K562 (cell line): Measurements from ENCODE around the gene ACSL6. TPM values are rescaled to one million over a fixed set of nuclear protein-coding genes. Genes with fewer than 3 reads are reported as not detected.

Source experiments
- ATAC-seq: fragments of 200-7000 bp; cut with Tn5 transposase; 3 replicates; pipeline ENCODE4 v1.9.1; 2020; ENCODE audit warnings: moderate library complexity
- BruUV-seq: library from RNA; stranded (reverse); fragments of 400-500 nt; replicated peaks from 2 replicates; lab custom pipeline; 2021; lab: Mats Ljungman, UMichigan
- CTCF ChIA-PET: fragments of 300-600 bp; formaldehyde crosslinking; extraction: SDS; loops from one replicate; lab custom pipeline; 2021; ENCODE audit warnings: low intra/inter-chr PET ratio; lab: Yijun Ruan, JAX
- POLR2A ChIA-PET: fragments of 300-600, 350-650 bp; sonication (Branson Sonifier 250); formaldehyde crosslinking; extraction: SDS; loops from one replicate; lab custom pipeline; 2021; ENCODE audit warnings: antibody characterized with exemption, inconsistent platforms; lab: Yijun Ruan, JAX
- DNase-seq, 4 experiments: peaks; one replicate each; pipeline versions ENCODE4 v3.0.0 to v3.0.0-alpha.2; 2011 to 2018; ENCODE audit warnings: low spot score in 3 of 4, mixed read lengths in 3 of 4; ENCODE audit errors: extremely low read depth in 1 of 4
- FAIRE-seq: peaks from 2 replicates; lab custom pipeline; 2011; peaks lifted over from hg19 to GRCh38; lab: Jason Lieb, UNC
- H2AFZ ChIP-seq: 2 replicates; pipeline ENCODE4 v1.6.0; 2011; ENCODE audit warnings: low read depth, low read length, control low read depth, inconsistent platforms
- H3K27ac ChIP-seq: fragments of 200-600 bp; 3 replicates; pipeline ENCODE4 v1.8.0; 2011; ENCODE audit warnings: low read depth, mild to moderate bottlenecking, control low read depth, inconsistent platforms, low read length, moderate library complexity, mixed read lengths; ENCODE audit errors: extremely low read depth
- H3K27me3 ChIP-seq, 2 experiments: fragments of 300-600 bp in 1 of 2; 2 replicates in 1 of 2; 3 replicates in 1 of 2; pipeline versions ENCODE4 v1.6.0 to v1.8.0; 2011; ENCODE audit warnings: inconsistent platforms in 2 of 2, low read length in 2 of 2, mild to moderate bottlenecking in 1 of 2, mixed read lengths in 1 of 2, moderate library complexity in 1 of 2; ENCODE audit not compliant: control insufficient read depth in 2 of 2, insufficient read depth in 2 of 2
- H3K36me3 ChIP-seq: fragments of 300-600 bp; 3 replicates; pipeline ENCODE4 v1.8.0; 2011; ENCODE audit warnings: mild to moderate bottlenecking, low read length, inconsistent platforms; ENCODE audit not compliant: control insufficient read depth, insufficient read depth
- H3K4me1 ChIP-seq, 2 experiments: fragments of 200-600 bp in 1 of 2; replicated peaks in 1 of 2; 2 replicates in 1 of 2; 3 replicates in 1 of 2; pipeline versions ENCODE4 v1.5.1 to v1.8.0; 2011; ENCODE audit warnings: inconsistent platforms in 2 of 2, low read length in 2 of 2, mild to moderate bottlenecking in 1 of 2, mixed read lengths in 1 of 2, moderate library complexity in 1 of 2; ENCODE audit not compliant: control insufficient read depth in 2 of 2, insufficient read depth in 2 of 2
- H3K4me2 ChIP-seq: 2 replicates; pipeline ENCODE4 v1.6.1; 2011; ENCODE audit warnings: low read length, control low read depth, inconsistent platforms, mixed read lengths; ENCODE audit not compliant: insufficient read depth
- H3K4me3 ChIP-seq: fragments of 200-600 bp; sonication (generic), shearing (Covaris generic); 2 replicates; pipeline ENCODE4 v1.5.1; 2016; ENCODE audit warnings: control low read depth, inconsistent platforms
- H3K79me2 ChIP-seq: fragments of 200-600 bp; 3 replicates; pipeline ENCODE4 v1.8.0; 2011; ENCODE audit warnings: low read length, inconsistent platforms; ENCODE audit not compliant: control insufficient read depth, insufficient read depth
- H3K9ac ChIP-seq, 2 experiments: 2 replicates each; pipeline versions ENCODE4 v1.6.0 to v1.6.1; 2011; ENCODE audit warnings: low read depth in 2 of 2, low read length in 2 of 2, control low read depth in 1 of 2, inconsistent platforms in 1 of 2, mild to moderate bottlenecking in 1 of 2, mixed read lengths in 1 of 2; ENCODE audit not compliant: insufficient read depth in 1 of 2
- H3K9me1 ChIP-seq: one replicate; pipeline ENCODE4 v1.6.0; 2011; ENCODE audit warnings: inconsistent platforms, mild to moderate bottlenecking, low read length, moderate library complexity; ENCODE audit not compliant: control insufficient read depth, insufficient read depth
- H3K9me3 ChIP-seq: replicated peaks from 2 replicates; pipeline ENCODE4 v1.5.1; 2011; ENCODE audit warnings: low read depth, low read length, inconsistent platforms; ENCODE audit not compliant: control insufficient read depth, insufficient read depth
- H4K20me1 ChIP-seq: replicated peaks from 2 replicates; pipeline ENCODE4 v1.6.1; 2011; ENCODE audit warnings: low read length, inconsistent platforms, mixed read lengths; ENCODE audit not compliant: control insufficient read depth, insufficient read depth
- FOXJ2 ChIP-seq: fragments of 200-800 bp; sonication (Bioruptor generic); IDR thresholded peaks from 2 replicates; pipeline ENCODE4 v1.6.1; 2016; ENCODE audit warnings: missing genetic modification characterization, missing compliant biosample characterization
- FOXM1 ChIP-seq, 2 experiments: fragments of 450-650 bp in 1 of 2; sonication (generic) in 1 of 2; formaldehyde crosslinking in 1 of 2; IDR thresholded peaks; 2 replicates each; pipeline versions ENCODE4 v1.6.1 to v1.9.0; 2017 to 2022; ENCODE audit warnings: low read depth in 2 of 2, mild to moderate bottlenecking in 2 of 2, missing genetic modification reagents in 1 of 2, moderate library complexity in 1 of 2
- HMG20A ChIP-seq: fragments of 450-650 bp; formaldehyde crosslinking; conservative IDR thresholded peaks from 2 replicates; pipeline ENCODE4 v1.4.0; 2020; ENCODE audit warnings: mild to moderate bottlenecking, mixed read lengths
- OTX1 ChIP-seq: fragments of 450-650 bp; formaldehyde crosslinking; IDR thresholded peaks from 2 replicates; pipeline ENCODE4 v1.4.0; 2022; ENCODE audit warnings: mild to moderate bottlenecking
- PHB ChIP-seq: fragments of 250-450 bp; sonication (Bioruptor Pico); IDR thresholded peaks from 2 replicates; pipeline ENCODE4 v1.5.0; 2021
- PHF8 ChIP-seq: fragments of 200-600 bp; sonication (generic); IDR thresholded peaks from 2 replicates; pipeline ENCODE4 v1.6.1; 2012; ENCODE audit warnings: mixed run types, mild to moderate bottlenecking, inconsistent platforms, low read length, moderate library complexity, borderline replicate concordance
- POLR2H ChIP-seq: IDR thresholded peaks from 2 replicates; pipeline ENCODE4 v1.6.1; 2016; ENCODE audit warnings: missing genetic modification characterization, low read depth, mild to moderate bottlenecking, control low read depth, missing compliant biosample characterization, moderate library complexity
- SMARCA5 ChIP-seq: fragments of 450-650 bp; IDR thresholded peaks from 2 replicates; pipeline ENCODE4 v1.6.1; 2016
- TAF15 ChIP-seq: fragments of 200-400 bp; formaldehyde crosslinking; IDR thresholded peaks from 2 replicates; pipeline ENCODE4 v1.6.1; 2017; ENCODE audit warnings: mild to moderate bottlenecking, low read depth, low read length, moderate library complexity
- ZNF143 ChIP-seq: sonication (generic); formaldehyde crosslinking; IDR thresholded peaks from 2 replicates; pipeline ENCODE4 v1.9.0; 2022; ENCODE audit warnings: mild to moderate bottlenecking, missing genetic modification reagents
- in situ Hi-C: fragments of 300-500 bp; cut with MboI; formaldehyde crosslinking; loops from 4 replicates; pipeline ENCODE4 v1.15.0; 2018; ENCODE audit warnings: inconsistent platforms, mixed read lengths
- intact Hi-C: fragments of 100-400 bp; cut with micrococcal nuclease; formaldehyde crosslinking; loops from 2 replicates; pipeline ENCODE4 v1.14.2; 2022
- polyA plus RNA-seq, 8 experiments: library from polyadenylated mRNA; depleted of rRNA in 4 of 8; stranded (reverse) in 5 of 8; unstranded in 3 of 8; fragments of >200 nt; fragmentation: Nextera tagmentation in 2 of 8; fragmentation: Illumina TruSeq in 1 of 8; extraction: Ambion mirVana in 2 of 8; extraction: Trizol in 1 of 8; gene quantifications; 2 replicates each; pipeline versions ENCODE4 v1.2.1 to v1.2.3, GENCODE V29; 2011 to 2014; ENCODE audit warnings: inconsistent platforms in 1 of 8, missing spikeins in 1 of 8
- total RNA-seq, 7 experiments: library from RNA; depleted of rRNA in 6 of 7; stranded (reverse); fragments of >200 nt in 6 of 7; fragmentation: Illumina TruSeq in 2 of 7; extraction: Trizol in 2 of 7; gene quantifications; 2 replicates each; pipeline versions ENCODE4 v1.2.1 to v1.2.3, GENCODE V29; 2011 to 2021; ENCODE audit warnings: low replicate concordance in 1 of 7
- TF ChIP-seq, protein P1 (sequence below): fragments of 450-650 bp; IDR thresholded peaks from 2 replicates; pipeline ENCODE4 v1.6.1; 2017; ENCODE audit warnings: antibody characterized with exemption
- TF ChIP-seq, protein P2 (sequence below): fragments of 250-450 bp; sonication (Bioruptor Pico); IDR thresholded peaks from 2 replicates; pipeline ENCODE4 v1.5.0; 2020; ENCODE audit warnings: mild to moderate bottlenecking, borderline replicate concordance
- TF ChIP-seq, protein P3 (sequence below), 2 experiments: fragments of 150-350 bp in 1 of 2; IDR thresholded peaks; 2 replicates each; pipeline ENCODE4 v1.6.1; 2012 to 2016; ENCODE audit warnings: low read depth in 2 of 2, low read length in 2 of 2, mild to moderate bottlenecking in 1 of 2, moderate library complexity in 1 of 2

Gene ACSL6
- total and polyA plus RNA-seq, 9 of the 15 experiments (the other 6 are each of a cell fraction or from before 2014, with no cell fraction given): 0.50 to 1.5 (median 0.69) TPM

DNA sequence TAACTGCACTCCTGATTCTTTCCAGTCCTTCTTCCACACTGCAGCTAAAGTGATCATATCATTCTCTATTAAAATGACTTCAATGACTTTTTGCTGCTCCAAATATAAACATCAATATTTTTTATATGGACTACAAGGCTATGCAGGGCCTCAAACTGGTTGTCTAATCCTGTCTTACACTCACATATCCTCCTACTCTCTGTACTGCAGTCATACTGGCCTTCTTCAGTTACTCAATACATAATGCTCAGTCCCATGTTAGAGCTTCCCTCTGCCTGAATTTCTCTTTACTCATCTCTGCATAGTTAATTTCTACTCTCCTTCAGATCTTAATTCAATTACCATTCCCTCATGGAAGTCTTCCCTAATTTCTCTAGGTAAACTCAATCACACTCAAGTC is 69.4 kb downstream of the ACSL6 start:
- no peaks in the 10 kb centered on the region for H4K20me1 ChIP-seq
- ChIA-PET CTCF (no interaction called here), POLR2A (no interaction called here)
- H3K9ac ChIP-seq: no peak overlapping the region
- intact Hi-C loops (no loop called here), in situ Hi-C loops (no loop called here)
- H3K36me3 ChIP-seq: no peaks in the 10 kb centered on the region
- no peaks in the 10 kb centered on the region for H3K9me1 ChIP-seq
- H2AFZ ChIP-seq: no peak overlapping the region
- no peak for FAIRE-seq
- no peak overlapping the region for H3K27ac ChIP-seq
- H3K4me2 ChIP-seq: no peak overlapping the region
- H3K4me1 ChIP-seq: peaks cover 0 to 8% of the 10 kb centered on the region in 2 experiments; a peak in 1 of 5 replicates
- BruUV-seq: no TSS peak
- H3K27me3 ChIP-seq: no peaks in the 10 kb centered on the region
- H3K79me2 ChIP-seq: no peaks in the 10 kb centered on the region
- DNase-seq: no peak
- no peak overlapping the region for H3K4me3 ChIP-seq
- ATAC-seq: no peak
- no peaks in the 10 kb centered on the region for H3K9me3 ChIP-seq
- TF ChIP-seq OTX1: no peak
- no peak for TF ChIP-seq SMARCA5
- no peak for TF ChIP-seq ZNF143 (CRISPR knock-in tag)
- TF ChIP-seq, protein P1, sequence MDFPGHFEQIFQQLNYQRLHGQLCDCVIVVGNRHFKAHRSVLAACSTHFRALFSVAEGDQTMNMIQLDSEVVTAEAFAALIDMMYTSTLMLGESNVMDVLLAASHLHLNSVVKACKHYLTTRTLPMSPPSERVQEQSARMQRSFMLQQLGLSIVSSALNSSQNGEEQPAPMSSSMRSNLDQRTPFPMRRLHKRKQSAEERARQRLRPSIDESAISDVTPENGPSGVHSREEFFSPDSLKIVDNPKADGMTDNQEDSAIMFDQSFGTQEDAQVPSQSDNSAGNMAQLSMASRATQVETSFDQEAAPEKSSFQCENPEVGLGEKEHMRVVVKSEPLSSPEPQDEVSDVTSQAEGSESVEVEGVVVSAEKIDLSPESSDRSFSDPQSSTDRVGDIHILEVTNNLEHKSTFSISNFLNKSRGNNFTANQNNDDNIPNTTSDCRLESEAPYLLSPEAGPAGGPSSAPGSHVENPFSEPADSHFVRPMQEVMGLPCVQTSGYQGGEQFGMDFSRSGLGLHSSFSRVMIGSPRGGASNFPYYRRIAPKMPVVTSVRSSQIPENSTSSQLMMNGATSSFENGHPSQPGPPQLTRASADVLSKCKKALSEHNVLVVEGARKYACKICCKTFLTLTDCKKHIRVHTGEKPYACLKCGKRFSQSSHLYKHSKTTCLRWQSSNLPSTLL: no peak
- TF ChIP-seq PHB: no peak
- TF ChIP-seq TAF15: no peak
- TF ChIP-seq FOXJ2 (tag): no peak
- TF ChIP-seq, protein P2, sequence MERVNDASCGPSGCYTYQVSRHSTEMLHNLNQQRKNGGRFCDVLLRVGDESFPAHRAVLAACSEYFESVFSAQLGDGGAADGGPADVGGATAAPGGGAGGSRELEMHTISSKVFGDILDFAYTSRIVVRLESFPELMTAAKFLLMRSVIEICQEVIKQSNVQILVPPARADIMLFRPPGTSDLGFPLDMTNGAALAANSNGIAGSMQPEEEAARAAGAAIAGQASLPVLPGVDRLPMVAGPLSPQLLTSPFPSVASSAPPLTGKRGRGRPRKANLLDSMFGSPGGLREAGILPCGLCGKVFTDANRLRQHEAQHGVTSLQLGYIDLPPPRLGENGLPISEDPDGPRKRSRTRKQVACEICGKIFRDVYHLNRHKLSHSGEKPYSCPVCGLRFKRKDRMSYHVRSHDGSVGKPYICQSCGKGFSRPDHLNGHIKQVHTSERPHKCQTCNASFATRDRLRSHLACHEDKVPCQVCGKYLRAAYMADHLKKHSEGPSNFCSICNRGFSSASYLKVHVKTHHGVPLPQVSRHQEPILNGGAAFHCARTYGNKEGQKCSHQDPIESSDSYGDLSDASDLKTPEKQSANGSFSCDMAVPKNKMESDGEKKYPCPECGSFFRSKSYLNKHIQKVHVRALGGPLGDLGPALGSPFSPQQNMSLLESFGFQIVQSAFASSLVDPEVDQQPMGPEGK: no peak
- TF ChIP-seq FOXM1 (IDR thresholded peaks at IDR 0.05; ENCODE audit: low read depth): no peak
- no peak for TF ChIP-seq FOXM1 (CRISPR knock-in tag; IDR thresholded peaks at IDR 0.05; ENCODE audit: low read depth)
- TF ChIP-seq HMG20A (CRISPR knock-in tag): no peak
- TF ChIP-seq, protein P3, sequence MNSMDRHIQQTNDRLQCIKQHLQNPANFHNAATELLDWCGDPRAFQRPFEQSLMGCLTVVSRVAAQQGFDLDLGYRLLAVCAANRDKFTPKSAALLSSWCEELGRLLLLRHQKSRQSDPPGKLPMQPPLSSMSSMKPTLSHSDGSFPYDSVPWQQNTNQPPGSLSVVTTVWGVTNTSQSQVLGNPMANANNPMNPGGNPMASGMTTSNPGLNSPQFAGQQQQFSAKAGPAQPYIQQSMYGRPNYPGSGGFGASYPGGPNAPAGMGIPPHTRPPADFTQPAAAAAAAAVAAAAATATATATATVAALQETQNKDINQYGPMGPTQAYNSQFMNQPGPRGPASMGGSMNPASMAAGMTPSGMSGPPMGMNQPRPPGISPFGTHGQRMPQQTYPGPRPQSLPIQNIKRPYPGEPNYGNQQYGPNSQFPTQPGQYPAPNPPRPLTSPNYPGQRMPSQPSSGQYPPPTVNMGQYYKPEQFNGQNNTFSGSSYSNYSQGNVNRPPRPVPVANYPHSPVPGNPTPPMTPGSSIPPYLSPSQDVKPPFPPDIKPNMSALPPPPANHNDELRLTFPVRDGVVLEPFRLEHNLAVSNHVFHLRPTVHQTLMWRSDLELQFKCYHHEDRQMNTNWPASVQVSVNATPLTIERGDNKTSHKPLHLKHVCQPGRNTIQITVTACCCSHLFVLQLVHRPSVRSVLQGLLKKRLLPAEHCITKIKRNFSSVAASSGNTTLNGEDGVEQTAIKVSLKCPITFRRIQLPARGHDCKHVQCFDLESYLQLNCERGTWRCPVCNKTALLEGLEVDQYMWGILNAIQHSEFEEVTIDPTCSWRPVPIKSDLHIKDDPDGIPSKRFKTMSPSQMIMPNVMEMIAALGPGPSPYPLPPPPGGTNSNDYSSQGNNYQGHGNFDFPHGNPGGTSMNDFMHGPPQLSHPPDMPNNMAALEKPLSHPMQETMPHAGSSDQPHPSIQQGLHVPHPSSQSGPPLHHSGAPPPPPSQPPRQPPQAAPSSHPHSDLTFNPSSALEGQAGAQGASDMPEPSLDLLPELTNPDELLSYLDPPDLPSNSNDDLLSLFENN (IDR thresholded peaks at IDR 0.05; ENCODE audit: low read depth in 2 of 2, low read length in 2 of 2): no peak
- no peak for TF ChIP-seq POLR2H (tag)
- no peak for TF ChIP-seq PHF8
